B cell (primary cell): ENCODE results near the gene WNT9B.

Experiments
- CTCF ChIP-seq: fragments of 200-600 bp; IDR thresholded peaks from one replicate; pipeline ENCODE4 v1.8.0; 2022; ENCODE audit warnings: antibody characterized with exemption, mild to moderate bottlenecking
- EZH2 ChIP-seq: IDR thresholded peaks from 2 replicates; pipeline ENCODE4 v1.6.1; 2012; ENCODE audit warnings: borderline replicate concordance, low read depth, mild to moderate bottlenecking, moderate library complexity, low read length; ENCODE audit not compliant: insufficient read depth, poor library complexity, severe bottlenecking

DNA sequence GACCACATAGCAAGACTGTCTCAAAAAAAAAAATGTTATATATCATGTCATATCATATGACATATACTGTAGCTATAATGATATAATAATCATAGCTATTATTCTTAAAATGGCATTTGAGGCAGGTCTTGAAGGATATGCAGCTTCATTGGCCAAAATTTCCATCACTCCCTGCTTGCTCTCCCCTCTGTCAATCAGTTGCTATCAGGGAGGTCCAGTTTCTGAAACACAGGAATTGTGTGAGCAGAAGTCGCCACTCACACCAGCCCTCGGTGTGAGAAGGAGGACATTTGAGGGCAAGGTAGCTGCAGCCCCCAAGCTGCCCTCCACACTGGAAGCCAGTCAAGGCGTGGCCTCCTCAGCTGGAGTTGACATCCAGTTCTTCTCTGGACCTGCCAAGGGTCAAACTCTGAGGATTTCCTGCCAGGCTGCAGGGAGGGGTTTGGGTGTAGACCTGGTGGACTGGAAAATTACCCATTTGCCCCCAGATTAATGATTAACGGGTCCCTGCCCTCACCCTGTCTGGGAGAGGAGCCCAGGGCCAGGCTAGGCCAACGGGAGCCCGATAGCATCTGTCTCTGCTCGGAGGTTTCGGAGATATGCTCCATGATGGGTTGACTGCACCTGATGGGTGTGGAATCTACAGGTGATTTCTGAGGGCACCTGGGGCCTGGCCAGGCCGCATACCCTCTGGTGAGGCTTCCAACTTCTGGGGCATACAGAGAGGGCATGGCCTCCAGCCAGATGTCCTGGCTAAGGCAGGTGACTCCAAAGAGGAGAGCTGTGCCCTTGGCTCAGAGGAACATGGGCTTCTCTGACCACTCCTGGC is 18.8 kb downstream of the WNT9B start:
- TF ChIP-seq CTCF (no peak), EZH2 (no peak)
